ENCODE measurements around the gene CYB561D2.

DNA sequence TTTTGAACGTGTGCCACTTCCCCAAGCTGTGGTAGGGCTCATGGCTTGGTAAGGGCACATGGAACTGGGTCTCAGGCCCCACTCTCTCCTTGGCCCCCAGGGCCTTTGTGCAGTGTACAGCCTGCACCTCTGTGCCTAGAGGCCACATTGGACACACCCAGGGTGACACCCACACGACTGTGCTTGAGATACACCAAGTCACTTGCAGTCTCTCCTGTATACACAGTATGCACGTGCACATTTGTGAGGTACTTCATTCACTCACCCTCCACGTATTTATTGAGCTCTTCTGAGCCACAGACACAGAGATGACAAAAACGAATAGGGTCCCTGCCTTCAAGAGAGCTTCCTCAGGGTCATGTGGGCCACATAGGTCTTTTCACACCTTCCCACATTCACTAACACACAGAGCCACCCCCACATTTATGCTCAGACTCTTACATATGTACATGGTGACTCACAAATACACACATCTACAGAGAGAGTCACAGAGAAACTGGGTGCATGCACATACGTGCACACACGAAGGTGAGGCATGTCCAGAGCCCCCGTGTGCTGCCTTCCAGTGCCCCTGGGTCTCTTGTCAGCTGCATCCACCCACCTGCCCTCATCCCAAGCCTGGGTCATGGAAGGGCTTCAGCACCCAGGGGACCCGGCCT is 18.5 kb downstream of the CYB561D2 start:
- no peak for TF ChIP-seq CTCF (conservative IDR thresholded peaks at IDR 0.05)
- TF ChIP-seq EZH2 (IDR thresholded peaks at IDR 0.05; ENCODE audit: low read depth): no peak

Data from PC-9 (cell line).